Measurements from ENCODE around the gene LRRC4C. TPM values are rescaled to one million over a fixed set of nuclear protein-coding genes. Genes with fewer than 3 reads are reported as not detected.

LRRC4C gene
- total and polyA plus RNA-seq, 2 donors (not counting 3 experiments of a cell fraction or from before 2014, with no cell fraction given) = not detected

- Histone ChIP-seq H3K9ac (replicated peaks; ENCODE audit: extremely low read depth, insufficient read depth, low read length) (no peak overlapping the region), H3K27me3 (ENCODE audit: control insufficient read depth in 2 of 2, insufficient read depth in 2 of 2, low read length in 2 of 2) (no peaks in the 10 kb centered on the region), H3K4me1 (ENCODE audit: control insufficient read depth, extremely low read depth, insufficient read depth, low read length) (no peaks in the 10 kb centered on the region), H3K9me1 (replicated peaks; ENCODE audit: control insufficient read depth, extremely low read depth, insufficient read depth, low read length) (no peaks in the 10 kb centered on the region), H4K20me1 (replicated peaks; ENCODE audit: control insufficient read depth, extremely low read depth, insufficient read depth, low read length) (no peaks in the 10 kb centered on the region), H3K9me3 (replicated peaks; ENCODE audit: control insufficient read depth, insufficient read depth, low read length) (no peaks in the 10 kb centered on the region), H3K79me2 (ENCODE audit: control insufficient read depth, insufficient read depth, low read length) (no peaks in the 10 kb centered on the region), H2AFZ (ENCODE audit: low read depth, low read length) (no peak overlapping the region), H3K27ac (ENCODE audit: insufficient read depth, low read depth, low read length) (no peak overlapping the region), H3K4me3 (replicated peaks in 1 of 3; ENCODE audit: insufficient read depth in 1 of 3, low read depth in 1 of 3, low read length in 3 of 3) (no peak overlapping the region), H3K36me3 (ENCODE audit: control insufficient read depth in 2 of 2, extremely low read depth in 1 of 2, insufficient read depth in 2 of 2, low read length in 2 of 2) (no peaks in the 10 kb centered on the region), H3K4me2 (ENCODE audit: insufficient read depth, low read length) (no peak overlapping the region)
- DNase-seq (ENCODE audit: low read depth, low spot score) (no peak), FAIRE-seq (no peak)
- dilution Hi-C loops (cut with MboI; ENCODE audit: extremely low pct_ligation_motif_present, low sequenced_read_pairs) (no loop called here), intact Hi-C loops (cut with micrococcal nuclease) (no loop called here)
- no TSS peak for BruUV-seq (replicated peaks)
- ChIA-PET CTCF (no interaction called here), POLR2A (no interaction called here)
- no peak for TF ChIP-seq POLR2AphosphoS5 (IDR thresholded peaks at IDR 0.05; ENCODE audit: insufficient read depth, low read depth, low read length)
- no peak for TF ChIP-seq FOS (IDR thresholded peaks at IDR 0.05; ENCODE audit: borderline replicate concordance, insufficient read depth, low read length)
- no peak for TF ChIP-seq JUN (IDR thresholded peaks at IDR 0.05; ENCODE audit: borderline replicate concordance, insufficient read depth, insufficient read length, low read depth)
- no peak for TF ChIP-seq CTCF (IDR thresholded peaks at IDR 0.05; ENCODE audit: extremely low read depth in 1 of 2, insufficient read depth in 1 of 2, low read depth in 1 of 2, low read length in 2 of 2)
- no peak for TF ChIP-seq EZH2 (IDR thresholded peaks at IDR 0.05; ENCODE audit: borderline replicate concordance, low read depth, low read length, severe bottlenecking)
- no peak for TF ChIP-seq GATA2 (IDR thresholded peaks at IDR 0.05; ENCODE audit: insufficient read depth, insufficient read length, low read depth, low read length)
- no peak for TF ChIP-seq MAX (IDR thresholded peaks at IDR 0.05; ENCODE audit: insufficient read depth, insufficient read length)
- no peak for TF ChIP-seq MYC (IDR thresholded peaks at IDR 0.05; ENCODE audit: low read depth, low read length)
- no peak for TF ChIP-seq POLR2A (IDR thresholded peaks at IDR 0.05; ENCODE audit: low read depth, low read length)
Measured at GRCh38 chr11:40606800-40607199, 852.7 kb downstream of the LRRC4C start.

All from endothelial cell of umbilical vein (primary cell).